Measurements from ENCODE around the gene WNT9B.

GRCh38 chr17:46809110-46809571, 42.2 kb upstream of the WNT9B start:
- TF ChIP-seq CTCF (conservative IDR thresholded peaks at IDR 0.05; ENCODE audit: low read depth in 2 of 2) (no peak), CREB1 (CRISPR knock-in tag; IDR thresholded peaks at IDR 0.05; ENCODE audit: low read depth) (no peak)

Measured in GM23338 (cell line).